Transverse colon (tissue), 4 donors: ENCODE measurements around the gene KRT71.
"Not testable (repeated sequence)": the region's sequence is repeated elsewhere in the genome, so short reads cannot be mapped to it uniquely, and the experiment has no call there.

ENCODE experiments used
- CTCF ChIP-seq, 5 experiments: fragments of 200-600 bp in 3 of 5; fragments of 450-650 bp in 2 of 5; sonication (generic) in 3 of 5; IDR thresholded peaks; 1 replicate in 2 of 5; 2 replicates in 3 of 5; pipeline ENCODE4 v1.5.1; 2016 to 2017; ENCODE audit warnings: antibody characterized with exemption in 5 of 5, inconsistent platforms in 3 of 5, mild to moderate bottlenecking in 2 of 5, moderate library complexity in 1 of 5
- POLR2A ChIP-seq: fragments of 450-650 bp; IDR thresholded peaks from one replicate; pipeline ENCODE4 v1.6.1; 2016; ENCODE audit warnings: antibody characterized with exemption, mild to moderate bottlenecking, moderate library complexity
- POLR2AphosphoS5 ChIP-seq, 3 donors: sonication (generic); formaldehyde crosslinking; IDR thresholded peaks; one replicate each; pipeline ENCODE4 v1.6.1; 2016; ENCODE audit warnings: antibody characterized with exemption in 3 of 3

- TF ChIP-seq POLR2AphosphoS5 (IDR thresholded peaks at IDR 0.05); CTCF (IDR thresholded peaks at IDR 0.05); POLR2A: not testable (repeated sequence)
Measured at GRCh38 chr12:52594237-52594636, 41.3 kb upstream of the KRT71 start.
